HG03439 (cell line): Measurements from ENCODE around the gene HPSE2.
"Not testable (repeated sequence)": the region's sequence is repeated elsewhere in the genome, so short reads cannot be mapped to it uniquely, and the experiment has no call there.

Source experiments
- ATAC-seq: cut with Tn5 transposase; IDR thresholded peaks from one replicate; pipeline ENCODE4 v1.9.1; 2021; ENCODE audit warnings: mild to moderate bottlenecking, moderate library complexity; ENCODE audit not compliant: unreplicated experiment

Gene HPSE2

DNA sequence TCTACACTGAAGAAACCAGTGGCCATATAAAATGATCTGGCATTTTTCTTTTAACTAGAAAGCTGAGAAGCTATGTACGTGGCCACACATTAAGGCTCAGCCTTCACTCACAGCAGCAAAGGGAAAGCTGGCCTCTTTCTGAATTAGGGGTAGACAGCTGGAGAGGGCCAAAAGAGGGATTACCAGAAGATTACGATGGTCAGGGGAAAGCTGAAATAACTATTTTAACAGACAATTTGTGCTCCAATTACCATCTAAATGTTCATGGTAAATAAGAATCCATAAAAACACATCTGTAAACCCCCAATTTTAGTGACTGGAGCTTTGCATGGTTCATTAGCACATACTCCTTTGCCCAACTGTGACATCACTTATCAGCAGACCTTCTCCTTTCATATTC, 314.3 kb downstream of the HPSE2 start:
- no peak for ATAC-seq

DNA sequence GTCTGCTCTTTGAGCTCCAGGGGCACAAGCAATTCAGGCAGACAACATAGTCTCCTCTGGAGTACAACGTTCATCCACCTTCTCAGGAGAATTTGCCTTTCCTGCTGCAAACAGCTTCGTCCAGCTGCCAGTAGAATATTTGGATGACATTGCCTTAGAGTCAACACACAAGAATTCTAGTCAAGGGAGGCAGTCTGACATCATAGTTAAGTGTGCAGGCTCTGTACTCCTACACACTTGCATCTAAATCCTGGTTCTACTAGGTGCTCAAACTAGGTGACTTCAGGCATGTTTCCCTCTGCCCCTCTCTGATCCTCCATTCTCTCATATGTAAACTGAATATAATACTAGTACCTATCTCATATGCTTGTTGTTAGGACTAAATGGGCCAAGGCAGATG, 314.8 kb downstream of the HPSE2 start:
- ATAC-seq = no peak

DNA sequence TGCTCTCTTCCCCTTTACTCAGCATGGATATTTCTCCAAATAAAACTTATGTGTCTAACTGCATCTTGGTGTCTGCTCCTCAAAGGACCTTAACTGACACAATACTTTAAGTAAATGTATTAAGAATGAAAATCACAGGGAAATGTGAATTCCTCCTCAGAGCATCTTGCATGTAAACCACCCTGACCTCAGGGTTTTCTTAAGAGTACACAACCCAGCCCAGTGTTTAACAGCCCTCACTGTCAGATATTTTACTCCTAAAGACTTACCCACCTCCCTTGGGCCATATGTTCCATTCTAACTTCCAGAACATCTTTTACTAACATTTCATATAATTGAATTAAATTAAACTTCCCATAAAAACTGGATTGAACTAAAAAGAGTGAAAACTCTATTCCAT, 315.3 kb downstream of the HPSE2 start:
- no peak for ATAC-seq

GRCh38 chr10:98919899-98920298, 315.8 kb downstream of the HPSE2 start:
- no peak for ATAC-seq

- no peak for ATAC-seq
These were observed 317.8 kb downstream of the HPSE2 start for GRCh38 chr10:98917828-98918227.

- ATAC-seq = no peak
These were observed 319.0 kb downstream of the HPSE2 start for GRCh38 chr10:98916526-98917125.

GRCh38 chr10:98915911-98916310, 319.7 kb downstream of the HPSE2 start:
- ATAC-seq = no peak

- no peak for ATAC-seq
These were observed 325.1 kb downstream of the HPSE2 start for GRCh38 chr10:98910546-98910945.

- ATAC-seq = no peak
These were observed 325.6 kb downstream of the HPSE2 start for GRCh38 chr10:98910048-98910447.

DNA sequence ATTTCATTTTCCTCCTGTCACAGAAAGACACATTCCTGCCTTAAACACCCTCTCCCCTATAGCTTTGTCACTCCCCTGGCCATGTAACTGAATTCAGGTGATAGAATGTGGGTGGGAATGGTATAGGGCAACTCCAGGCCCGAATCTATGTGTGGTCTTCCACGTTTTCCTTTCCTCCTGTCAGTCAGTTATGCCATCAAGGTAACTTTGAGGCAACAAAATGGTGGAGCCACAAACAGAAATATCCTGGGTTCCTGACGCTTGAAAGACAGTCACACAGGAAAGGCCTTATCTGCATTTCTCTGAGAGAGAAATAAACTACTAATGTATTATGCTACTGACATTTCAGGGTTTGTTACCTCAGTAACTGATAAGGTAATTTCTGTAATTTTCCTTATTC, 326.8 kb downstream of the HPSE2 start:
- no peak for ATAC-seq

DNA sequence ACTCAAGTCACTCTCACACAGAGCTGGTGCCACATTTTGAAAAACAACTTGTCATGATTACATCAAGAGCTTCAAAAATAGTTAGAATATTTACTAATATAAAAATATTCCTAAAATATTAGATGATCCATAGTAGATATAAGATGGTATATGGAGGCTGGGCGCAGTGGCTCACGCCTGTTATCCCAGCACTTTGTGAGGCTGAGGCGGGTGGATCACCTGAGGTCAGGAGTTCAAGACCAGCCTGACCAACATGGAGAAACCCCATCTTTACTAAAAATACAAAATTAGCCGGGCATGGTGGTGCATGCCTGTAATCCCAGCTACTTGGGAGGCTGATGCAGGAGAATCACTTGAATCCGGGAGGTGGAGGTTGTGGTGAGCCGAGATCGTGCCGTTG, 327.4 kb downstream of the HPSE2 start:
- ATAC-seq = not testable (repeated sequence)

DNA sequence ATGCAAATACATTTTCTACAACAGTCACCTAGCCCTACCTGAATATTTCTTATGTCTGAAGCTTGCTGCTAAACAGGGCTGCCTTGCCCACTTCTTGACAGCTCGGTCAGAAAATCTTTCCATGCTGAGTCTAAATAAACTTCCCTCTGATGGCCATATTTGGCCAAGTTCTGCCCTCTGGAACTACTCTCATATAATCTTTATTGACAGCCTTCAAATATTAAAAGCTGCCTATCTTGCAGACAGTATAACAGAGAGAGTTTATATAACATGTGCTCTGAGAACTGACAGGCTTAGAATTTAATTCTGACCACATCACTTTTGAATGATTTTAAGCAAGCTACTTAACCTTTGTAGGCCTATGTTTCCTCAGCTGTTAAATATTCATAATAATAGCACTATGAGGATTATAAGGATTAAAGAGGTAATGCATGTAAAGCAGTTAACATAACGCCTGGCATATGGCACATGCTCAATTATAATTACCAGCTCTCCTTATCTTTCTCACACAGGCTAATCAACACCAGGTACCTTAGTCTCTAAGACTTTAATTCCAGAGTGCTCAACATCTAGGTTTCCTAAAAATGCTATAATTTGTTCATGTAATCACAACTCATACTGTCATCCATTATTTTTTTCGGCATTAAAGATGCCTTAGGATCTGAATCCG, 334.1 kb downstream of the HPSE2 start:
- ATAC-seq = no peak

GRCh38 chr10:98899018-98899417, 336.6 kb downstream of the HPSE2 start:
- ATAC-seq = no peak

DNA sequence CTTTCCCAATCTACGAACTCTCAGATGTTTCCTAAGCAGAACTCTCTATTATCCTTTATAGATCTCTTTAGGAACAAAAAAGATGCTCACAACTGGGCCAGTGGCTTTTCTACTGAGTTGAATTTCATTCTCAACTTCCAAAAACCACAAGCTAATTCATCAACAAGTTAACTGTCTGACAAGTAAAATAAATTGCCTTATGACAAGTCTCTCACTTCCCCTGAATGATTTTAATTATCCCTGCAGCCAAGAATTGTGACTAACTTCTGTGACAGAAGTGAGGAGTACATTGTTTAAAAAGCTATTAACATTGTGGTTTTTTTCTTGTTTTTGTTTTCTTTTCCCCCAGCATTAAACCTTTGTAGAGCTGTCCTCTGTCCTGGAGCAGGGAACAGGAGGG, 343.1 kb downstream of the HPSE2 start:
- ATAC-seq = no peak

GRCh38 chr10:98886686-98887085, 349.0 kb downstream of the HPSE2 start:
- no peak for ATAC-seq

DNA sequence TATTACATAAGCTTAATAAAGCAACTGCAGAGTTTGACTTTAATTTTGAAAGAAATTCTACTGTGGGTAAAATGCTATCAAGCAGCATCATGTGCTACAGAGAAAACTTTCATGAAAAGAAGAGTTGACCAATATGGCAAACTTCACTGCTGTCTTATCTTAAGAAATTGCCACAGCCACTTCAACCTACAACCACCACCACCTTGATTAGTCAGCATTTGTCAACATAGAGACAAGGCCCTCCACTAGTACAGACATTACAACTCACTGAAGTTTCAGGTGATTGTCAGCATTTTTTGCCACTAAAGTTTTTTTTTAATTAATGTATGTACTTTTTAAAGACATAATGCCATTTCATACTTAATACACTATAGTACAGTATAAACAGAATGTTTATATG, 350.3 kb downstream of the HPSE2 start:
- ATAC-seq = no peak

- ATAC-seq = no peak
These were observed 353.9 kb downstream of the HPSE2 start for GRCh38 chr10:98881789-98882188.

- no peak for ATAC-seq
These were observed 354.7 kb downstream of the HPSE2 start for GRCh38 chr10:98880971-98881370.

GRCh38 chr10:98878921-98879320, 356.7 kb downstream of the HPSE2 start:
- ATAC-seq = no peak

GRCh38 chr10:98878418-98878817, 357.2 kb downstream of the HPSE2 start:
- no peak for ATAC-seq

DNA sequence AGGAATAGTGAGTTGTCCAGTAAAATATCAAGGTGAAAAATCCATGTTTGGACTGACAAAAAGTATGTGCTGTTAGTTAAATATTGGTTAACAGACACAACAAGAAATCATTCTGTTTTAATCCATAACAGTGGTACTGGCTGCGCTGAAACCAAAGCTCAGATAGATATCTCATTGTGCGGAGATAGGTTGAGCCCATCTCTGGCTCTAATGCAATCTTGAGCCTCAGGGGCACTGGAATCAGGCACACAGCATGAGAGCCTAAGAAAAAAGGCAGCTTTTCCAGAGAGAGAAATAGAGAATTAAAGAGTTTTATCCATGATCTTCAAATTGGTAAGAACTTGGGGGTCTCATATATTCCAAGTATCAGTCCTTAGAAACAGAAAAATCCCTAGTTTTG, 373.7 kb downstream of the HPSE2 start:
- no peak for ATAC-seq

DNA sequence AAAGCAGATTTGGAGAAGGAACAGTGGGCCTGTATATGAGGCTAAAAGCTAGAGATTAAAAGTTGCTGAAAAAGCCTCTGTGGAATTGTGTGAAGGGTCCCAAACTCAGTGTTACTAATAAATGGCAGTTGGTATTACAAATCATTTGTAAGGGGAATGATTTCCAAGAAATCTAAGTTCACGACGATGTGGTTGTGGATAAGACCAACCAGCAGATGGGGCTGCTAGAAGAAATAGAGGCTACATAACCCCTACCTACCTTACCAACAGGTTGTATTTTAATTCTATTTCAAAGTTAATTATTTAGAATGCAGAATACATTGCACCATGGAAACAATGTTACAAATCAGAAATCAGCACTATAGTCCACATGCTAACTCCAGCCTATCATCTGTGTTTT, 377.1 kb downstream of the HPSE2 start:
- no peak for ATAC-seq
